Activated CD4-positive, alpha-beta T cell treated with anti-CD3 and anti-CD28 coated beads, Interleukin-2, amount 10 ng/mL, durations not matched to agents 24 days and 14 days (primary cell): ENCODE measurements around the gene HLA-DQB1. TPM values are rescaled to one million over a fixed set of nuclear protein-coding genes. Genes with fewer than 3 reads are reported as not detected.

Source experiments
- DNase-seq: peaks from one replicate; pipeline ENCODE4 v3.0.0; 2022
- H3K27ac Mint-ChIP-seq: one replicate; pipeline ENCODE4 v1.8.0; 2022; ENCODE audit warnings: mild to moderate bottlenecking, mixed read lengths
- H3K27me3 Mint-ChIP-seq: one replicate; pipeline ENCODE4 v1.8.0; 2022; ENCODE audit warnings: mixed read lengths
- H3K36me3 Mint-ChIP-seq: one replicate; pipeline ENCODE4 v1.8.0; 2022; ENCODE audit warnings: low read depth, mild to moderate bottlenecking, mixed read lengths
- H3K4me1 Mint-ChIP-seq: one replicate; pipeline ENCODE4 v1.8.0; 2021; ENCODE audit warnings: mixed read lengths
- H3K4me3 Mint-ChIP-seq: one replicate; pipeline ENCODE4 v1.8.0; 2022; ENCODE audit warnings: mild to moderate bottlenecking, moderate library complexity, mixed read lengths
- H3K9me3 Mint-ChIP-seq: one replicate; pipeline ENCODE4 v1.8.0; 2021; ENCODE audit warnings: mixed read lengths
- intact Hi-C: fragments of 100-400 bp; cut with micrococcal nuclease; formaldehyde crosslinking; loops from one replicate; pipeline ENCODE4 v1.15.1; 2023
- total RNA-seq: library from RNA; stranded (reverse); gene quantifications from 2 replicates; pipeline ENCODE4 v1.2.3, GENCODE V29; 2022

Gene HLA-DQB1
- total RNA-seq, 1 donor from 2014 or later: 1.5 TPM

- peaks cover 7% of the 10 kb centered on the region for H3K4me1 Mint-ChIP-seq
- intact Hi-C loops: loop anchor here (1.0 to 10.0 kb wide), 2 partner anchors 13 to 55 kb away; partner anchors contain the start of gene HLA-DQB1
- no peaks in the 10 kb centered on the region for H3K36me3 Mint-ChIP-seq
- no peak overlapping the region for H3K27ac Mint-ChIP-seq
- H3K4me3 Mint-ChIP-seq: no peak overlapping the region
- peaks cover 6% of the 10 kb centered on the region for H3K9me3 Mint-ChIP-seq
- peak; percentile 89 for DNase-seq
- H3K27me3 Mint-ChIP-seq: peaks cover 12% of the 10 kb centered on the region
These were observed 56.5 kb downstream of the HLA-DQB1 start for GRCh38 chr6:32609731-32610640.

Other genes starting within 250 kb of the HLA-DQB1 start
- 12.9 and 14.0 TPM in 2 replicates for gene HLA-DRA, start 226.8 kb downstream of the HLA-DQB1 start, total RNA-seq
- gene HLA-DRB5, start 136.4 kb downstream of the HLA-DQB1 start, total RNA-seq: 5.1 and 6.0 TPM in 2 replicates
- 14.2 and 15.0 TPM in 2 replicates for gene HLA-DRB1, start 76.8 kb downstream of the HLA-DQB1 start, total RNA-seq
- gene HLA-DQA1, start 29.3 kb downstream of the HLA-DQB1 start, total RNA-seq: 3.6 and 4.0 TPM in 2 replicates
- gene HLA-DQA2, start 74.7 kb upstream of the HLA-DQB1 start, total RNA-seq: 0.45 and 0.65 TPM in 2 replicates
- 0.28 and 0.72 TPM in 2 replicates for gene HLA-DQB2, start 96.9 kb upstream of the HLA-DQB1 start, total RNA-seq
- gene HLA-DOB, start 150.3 kb upstream of the HLA-DQB1 start, total RNA-seq: 2.8 and 4.2 TPM in 2 replicates
- 152 and 163 TPM in 2 replicates for gene TAP2, start 172.1 kb upstream of the HLA-DQB1 start, total RNA-seq
- gene PSMB8, start 177.4 kb upstream of the HLA-DQB1 start, total RNA-seq: 342 and 353 TPM in 2 replicates
- gene TAP1, start 187.0 kb upstream of the HLA-DQB1 start, total RNA-seq: 275 and 283 TPM in 2 replicates
- 249 and 257 TPM in 2 replicates for gene PSMB9, start 187.5 kb upstream of the HLA-DQB1 start, total RNA-seq